Measurements from ENCODE around the gene COX6A2.

Gene COX6A2

DNA sequence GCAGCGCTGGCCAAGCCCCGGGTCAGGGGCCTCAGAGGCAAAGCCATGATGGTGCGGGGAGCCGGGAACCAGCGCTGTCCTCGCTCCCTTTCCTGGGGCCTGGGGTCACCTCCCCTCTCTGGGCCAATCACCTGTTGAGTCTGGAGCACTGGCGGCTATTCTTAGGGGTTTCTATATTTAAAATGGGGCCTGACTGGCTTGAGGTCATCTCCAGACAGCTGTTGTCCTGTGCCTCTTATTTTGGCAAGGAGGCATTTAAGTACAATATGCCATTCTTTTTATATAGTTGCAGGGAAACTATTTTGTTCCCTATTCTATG, at the start of gene COX6A2:
Gene COX6A2, minus strand, starts transcription at position 82 of the 319 bp plus-strand sequence. Its CDS starts 35 bp downstream, at position 47.
- DNase-seq: no peak

- no peak for DNase-seq
Observed at GRCh38 chr16:31477220-31478216, 49.4 kb upstream of the COX6A2 start.

GRCh38 chr16:31476303-31477219, 48.4 kb upstream of the COX6A2 start:
- DNase-seq: peak; percentile 91

DNA sequence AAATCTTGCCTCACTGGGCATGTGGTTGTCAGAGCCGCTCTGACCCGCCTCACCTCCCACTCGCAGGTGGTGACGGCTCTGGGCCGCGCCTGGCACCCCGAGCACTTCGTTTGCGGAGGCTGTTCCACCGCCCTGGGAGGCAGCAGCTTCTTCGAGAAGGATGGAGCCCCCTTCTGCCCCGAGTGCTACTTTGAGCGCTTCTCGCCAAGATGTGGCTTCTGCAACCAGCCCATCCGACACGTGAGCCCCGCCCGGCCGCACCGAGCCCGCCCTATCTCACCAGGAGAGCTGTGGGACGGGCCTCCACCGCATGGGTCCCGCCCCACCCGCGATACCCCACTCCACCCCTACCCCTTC, 47.8 kb upstream of the COX6A2 start:
- DNase-seq: no peak

DNA sequence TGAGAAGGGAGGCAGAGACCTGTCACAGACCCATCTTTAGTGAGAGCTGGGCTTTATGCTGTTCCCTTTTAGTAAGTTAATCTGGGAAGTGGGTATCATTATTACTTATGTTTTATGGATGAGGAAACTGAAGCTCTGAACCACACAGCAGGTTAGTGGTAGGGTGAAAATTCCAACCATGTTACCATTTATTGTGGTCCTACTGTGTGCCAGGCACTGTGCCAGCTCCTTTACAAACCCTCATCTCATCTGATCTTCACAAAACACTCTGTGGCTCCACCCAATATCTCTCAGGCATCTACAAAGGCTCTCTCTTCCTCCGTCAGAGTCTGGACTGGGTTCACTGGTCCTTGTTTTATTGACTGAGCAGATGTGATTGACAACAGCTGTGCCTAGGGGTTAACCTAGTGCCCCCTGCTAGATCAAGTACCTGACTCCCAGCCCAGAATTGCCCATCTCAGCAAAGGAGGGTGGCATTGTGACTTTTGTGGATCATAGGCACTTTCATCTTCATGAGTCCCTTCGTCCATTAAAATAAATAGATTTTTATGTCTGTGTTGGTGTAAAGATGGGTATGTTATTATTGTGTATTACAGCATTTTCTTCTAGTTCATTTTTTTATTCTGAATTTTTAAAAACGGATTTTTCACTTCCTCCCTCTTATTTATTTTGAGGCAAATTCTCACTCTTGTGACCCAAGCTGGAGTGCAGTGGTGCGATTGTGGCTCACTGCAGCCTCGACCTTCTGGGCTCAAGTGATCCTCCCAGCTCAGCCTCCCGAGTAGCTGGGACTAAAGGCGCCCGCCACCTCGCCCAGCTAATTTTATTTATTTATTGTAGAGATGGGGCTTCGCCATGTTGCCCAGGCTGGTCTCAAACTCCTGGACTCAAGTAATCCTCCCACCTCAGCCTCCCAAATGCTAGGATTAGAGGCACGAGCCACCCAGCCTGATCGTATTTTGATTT, 46.9 kb upstream of the COX6A2 start:
- no peak for DNase-seq

DNA sequence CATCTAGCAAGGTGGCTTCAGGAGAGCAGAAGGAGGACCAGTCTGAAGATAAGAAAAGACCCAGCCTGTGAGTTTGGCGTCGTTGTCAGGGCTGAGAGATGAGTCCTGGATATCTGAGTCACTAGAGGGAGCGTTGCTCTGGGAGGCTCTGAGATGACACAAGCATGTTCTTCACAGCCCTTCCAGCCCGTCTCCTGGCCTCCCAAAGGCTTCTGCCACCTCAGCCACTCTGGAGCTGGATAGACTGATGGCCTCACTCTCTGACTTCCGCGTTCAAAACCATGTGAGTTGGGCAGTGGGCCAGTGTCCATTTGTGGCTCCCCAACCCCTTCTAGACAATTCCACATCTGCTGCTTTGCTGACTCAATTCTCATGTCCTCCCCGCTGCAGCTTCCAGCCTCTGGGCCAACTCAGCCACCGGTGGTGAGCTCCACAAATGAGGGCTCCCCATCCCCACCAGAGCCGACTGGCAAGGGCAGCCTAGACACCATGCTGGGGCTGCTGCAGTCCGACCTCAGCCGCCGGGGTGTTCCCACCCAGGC, 46.1 kb upstream of the COX6A2 start:
- DNase-seq: no peak

- DNase-seq: no peak
Observed at GRCh38 chr16:31473264-31473984, 45.3 kb upstream of the COX6A2 start.

DNA sequence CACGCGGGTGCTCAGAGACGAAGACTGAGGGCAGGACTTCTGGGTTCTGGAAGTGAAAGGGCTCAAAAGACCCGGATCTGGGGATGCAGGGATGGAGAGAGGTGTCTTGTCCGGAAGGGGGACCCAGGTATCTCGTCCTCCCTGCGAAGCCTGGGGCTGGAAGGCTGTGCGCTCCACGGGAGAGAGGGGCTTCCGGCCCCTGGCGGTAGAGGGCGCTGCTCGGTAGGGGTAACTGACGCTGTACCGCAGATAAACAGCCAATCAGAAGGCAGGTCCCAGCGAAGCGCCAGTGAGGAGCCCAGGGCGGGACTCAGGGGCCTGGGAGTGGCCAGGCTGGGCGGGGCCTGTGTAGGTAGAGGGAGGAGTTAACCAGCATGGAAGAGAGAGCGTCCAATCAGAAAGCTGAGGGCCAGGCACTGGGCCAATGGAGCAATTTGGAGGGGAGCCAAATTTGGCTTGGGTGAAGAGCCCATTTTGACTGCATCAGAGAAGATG, 44.6 kb upstream of the COX6A2 start:
- DNase-seq: peak; percentile 26

DNA sequence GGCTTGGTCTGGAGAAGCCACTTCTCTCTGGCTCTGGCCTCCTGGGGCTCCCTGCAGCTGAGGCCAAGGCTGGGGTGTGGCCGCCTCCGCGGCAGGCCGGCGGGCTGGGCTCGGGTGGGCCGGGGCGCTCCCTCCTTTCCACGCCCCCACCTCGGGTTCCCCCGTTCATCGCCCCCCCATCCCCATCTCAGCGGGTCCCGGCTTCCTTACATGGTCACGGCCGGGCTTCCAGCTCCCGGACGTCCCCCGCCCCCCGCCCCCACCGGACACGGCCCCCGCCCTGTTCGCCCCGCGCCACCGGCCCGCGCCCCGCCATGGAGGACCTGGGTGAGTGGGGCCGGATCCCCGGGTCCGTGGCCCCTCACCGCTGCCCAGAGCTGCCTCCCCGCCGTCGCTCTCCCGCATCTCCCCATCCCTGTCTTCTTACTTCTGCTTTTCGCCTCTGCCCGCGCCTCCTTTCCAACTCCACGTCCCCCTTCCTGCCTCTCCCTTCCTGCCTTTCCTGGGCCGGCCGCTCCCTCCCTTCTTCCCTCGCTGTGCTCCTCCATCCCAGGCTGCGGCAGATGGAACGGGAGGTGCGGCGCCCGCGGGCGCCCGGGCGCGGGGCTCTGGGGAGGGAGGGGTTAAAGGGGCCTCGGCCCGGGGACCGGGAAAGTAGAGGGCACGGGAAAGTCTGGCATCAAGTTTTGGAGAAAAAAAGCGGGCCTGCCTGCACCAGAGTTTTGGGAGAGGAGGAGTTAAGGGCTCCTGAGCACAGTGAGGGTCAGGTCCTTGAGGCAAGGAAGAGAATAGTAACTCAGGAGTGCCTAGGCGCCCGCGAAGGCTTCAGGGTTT, 43.9 kb upstream of the COX6A2 start, which contains the start of gene TGFB1I1:
Gene TGFB1I1, plus strand, starts transcription at position 278 of the 834 bp plus-strand sequence. Its CDS starts 37 bp downstream, at position 315.
- no peak for DNase-seq

DNA sequence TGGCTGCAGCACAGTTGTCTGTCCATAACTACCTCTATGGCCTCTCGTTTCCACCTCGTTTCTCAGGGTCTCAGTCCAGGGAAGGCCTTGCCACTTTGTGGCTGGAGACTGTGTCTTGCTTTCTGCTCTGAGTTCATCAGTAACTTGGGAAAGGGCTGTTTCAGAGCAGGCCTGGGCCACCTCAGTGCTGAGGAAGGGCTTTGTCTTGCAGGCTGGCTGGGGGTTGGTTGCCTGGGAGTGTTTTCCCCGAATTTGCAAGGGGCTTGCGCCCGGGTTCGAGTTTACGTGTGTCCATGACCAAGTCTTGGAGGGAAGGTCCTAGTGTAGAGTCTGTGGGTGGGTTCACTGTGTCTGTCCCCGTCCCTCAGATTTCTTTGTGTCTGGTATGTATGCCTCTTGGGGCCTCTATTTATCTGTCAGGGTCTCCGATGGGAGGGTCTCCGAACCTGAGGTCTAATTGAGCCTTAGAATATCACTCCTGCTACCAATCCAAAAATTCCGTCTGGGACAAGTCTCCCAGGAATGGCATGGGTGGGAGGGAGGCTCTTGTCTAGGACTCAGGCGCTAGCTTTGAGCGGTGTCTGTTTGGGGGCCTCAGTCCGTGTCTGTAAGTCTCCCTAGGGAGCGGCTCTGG, 43.2 kb upstream of the COX6A2 start:
- no peak for DNase-seq

DNA sequence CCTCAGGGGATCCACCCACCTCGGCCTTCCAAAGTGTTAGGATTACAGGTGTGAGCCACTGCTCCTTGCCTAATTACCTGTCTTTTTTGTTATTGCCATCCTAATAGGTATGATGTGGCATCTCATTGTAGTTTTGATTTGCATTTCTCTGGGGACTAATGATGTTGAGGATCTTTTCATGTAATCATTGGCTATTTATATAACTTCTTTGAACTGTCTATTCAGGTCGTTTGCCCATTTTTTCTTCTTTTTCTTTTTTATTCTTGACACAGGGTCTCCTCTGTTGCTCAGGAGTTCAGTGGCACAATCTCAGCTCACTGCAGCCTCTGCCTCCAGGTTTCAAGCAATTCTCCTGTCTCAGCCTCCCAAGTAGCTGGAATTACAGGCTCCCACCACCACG, 42.5 kb upstream of the COX6A2 start:
- DNase-seq: no peak

DNA sequence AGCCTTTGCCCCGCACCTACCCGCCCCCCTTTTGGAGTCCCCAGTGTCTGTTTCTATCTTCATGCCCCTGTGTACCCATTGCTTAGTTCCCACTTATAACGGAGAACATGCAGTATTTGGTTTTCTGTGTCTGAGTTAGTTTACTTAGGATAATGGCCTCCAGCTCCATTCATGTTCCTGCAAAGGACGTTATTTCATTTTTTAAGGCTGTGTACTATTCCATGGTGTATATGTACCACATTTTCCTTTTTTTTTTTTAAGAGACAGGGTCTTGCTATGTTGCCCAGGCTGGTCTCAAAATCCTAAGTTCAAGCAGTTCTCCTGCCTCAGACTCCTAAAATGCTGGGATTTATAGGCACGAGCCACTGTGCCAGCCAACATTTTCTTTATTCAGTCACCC, 39.7 kb upstream of the COX6A2 start:
- DNase-seq: no peak

GRCh38 chr16:31467151-31467773, 39.1 kb upstream of the COX6A2 start:
- no peak for DNase-seq

GRCh38 chr16:31466381-31466841, 38.3 kb upstream of the COX6A2 start:
- no peak for DNase-seq

GRCh38 chr16:31465788-31466370, 37.7 kb upstream of the COX6A2 start:
- no peak for DNase-seq

GRCh38 chr16:31464781-31465260, 36.7 kb upstream of the COX6A2 start:
- DNase-seq: no peak

GRCh38 chr16:31464348-31464769, 36.2 kb upstream of the COX6A2 start:
- no peak for DNase-seq
